Measurements from ENCODE around the gene GATA1.

GATA1 gene

GRCh38 chrX:48831136-48831908 is 44.9 kb downstream of the GATA1 start:
- DNase-seq (ENCODE audit: low read depth, low spot score): no peak
- no peak overlapping the region for H3K4me3 ChIP-seq (ENCODE audit: low read length)

- no peak overlapping the region for H3K4me3 ChIP-seq (ENCODE audit: low read length)
- DNase-seq (ENCODE audit: low read depth, low spot score): no peak
Measured at GRCh38 chrX:48831909-48832291, 45.5 kb downstream of the GATA1 start.

GRCh38 chrX:48833542-48834138 is 47.2 kb downstream of the GATA1 start:
- DNase-seq (ENCODE audit: low read depth, low spot score): no peak
- no peak overlapping the region for H3K4me3 ChIP-seq (ENCODE audit: low read length)

GRCh38 chrX:48834383-48834709 is 48.0 kb downstream of the GATA1 start:
- no peak overlapping the region for H3K4me3 ChIP-seq (ENCODE audit: low read length)
- DNase-seq (ENCODE audit: low read depth, low spot score): no peak

- no peak within 1 kb of the TSS for H3K4me3 ChIP-seq (ENCODE audit: low read length)
- DNase-seq (ENCODE audit: low read depth, low spot score): no peak
Measured at GRCh38 chrX:48835524-48836329, 49.3 kb downstream of the GATA1 start, which contains the start of gene PCSK1N. Gene PCSK1N (minus strand): TSS chrX:48835610. CDS start chrX:48835532, 78 bp downstream.

GRCh38 chrX:48839686-48840085 is 53.3 kb downstream of the GATA1 start:
- no peak for DNase-seq (ENCODE audit: low read depth, low spot score)
- H3K4me3 ChIP-seq (ENCODE audit: low read length): no peak overlapping the region
